ENCODE data around the gene LTB4R2. TPM values are rescaled to one million over a fixed set of nuclear protein-coding genes. Genes with fewer than 3 reads are reported as not detected.

The LTB4R2 gene
- total RNA-seq, 1 donor from 2014 or later, result 0.65 TPM

DNA sequence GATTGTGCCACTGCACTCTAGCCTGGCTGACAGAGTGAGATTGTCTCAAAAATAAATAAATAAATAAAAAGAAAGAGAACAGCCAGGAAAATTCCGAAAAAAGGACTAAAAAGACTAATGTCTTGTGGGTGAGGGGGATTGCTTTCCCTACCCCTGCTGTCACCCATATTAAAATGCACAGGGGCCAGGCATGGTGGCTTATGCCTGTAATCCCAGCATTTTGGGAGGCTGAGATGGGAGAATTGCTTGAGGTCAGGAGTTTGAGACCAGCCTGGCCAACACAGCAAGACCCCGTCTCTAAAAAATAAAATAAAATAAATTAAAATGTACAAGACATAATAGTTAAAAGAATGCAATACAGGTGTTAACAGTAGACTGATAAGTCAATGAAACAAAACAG is 16.4 kb upstream of the LTB4R2 start:
- intact Hi-C loops (cut with DNase I), result loop anchor here (5.0 kb wide), 1 partner anchor 36 kb away; no protein-coding TSS in a partner anchor
- DNase-seq, result no peak
- ATAC-seq (ENCODE audit: poor library complexity), result no peak

DNA sequence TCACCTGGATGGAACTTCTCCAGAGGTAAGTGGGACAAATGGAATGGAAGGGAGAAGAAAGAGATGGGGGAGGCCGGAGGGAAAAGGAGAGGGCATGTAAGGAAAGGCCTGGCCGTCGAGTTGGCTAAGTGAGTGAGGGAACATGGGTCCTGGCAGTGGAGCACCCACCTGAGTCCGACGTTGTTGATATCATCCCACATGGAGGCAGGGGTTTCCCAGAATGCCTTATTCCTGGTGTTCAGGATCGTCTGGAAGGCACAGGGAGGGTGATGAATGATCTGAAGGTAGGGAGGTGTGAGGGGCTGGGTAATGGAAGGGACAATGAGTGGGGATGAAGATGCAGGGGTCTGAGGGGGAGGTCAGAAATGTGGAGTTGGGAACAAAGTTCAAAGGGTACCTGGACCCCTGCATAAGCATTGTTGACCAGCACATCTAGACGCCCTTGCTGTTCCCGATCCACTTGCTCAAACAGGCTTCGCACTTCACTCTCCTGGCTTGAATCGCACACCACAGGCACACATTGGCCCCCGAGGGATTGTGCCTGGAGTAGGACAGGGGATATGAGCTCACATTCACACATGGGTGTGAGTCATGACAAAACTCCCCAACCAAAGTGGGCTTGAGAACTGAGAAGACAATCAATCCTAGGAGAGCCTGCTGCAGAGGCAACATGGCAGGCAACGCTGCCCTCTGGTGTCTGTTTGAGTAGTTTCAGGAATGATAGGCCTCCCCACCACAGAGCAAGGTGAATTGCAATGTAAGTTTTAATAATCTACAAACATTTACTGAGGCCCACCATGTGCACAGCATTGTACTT is 13.4 kb upstream of the LTB4R2 start:
- DNase-seq (peak; percentile 70), ATAC-seq (ENCODE audit: poor library complexity) (peak; percentile 62)
- intact Hi-C loops (cut with DNase I), result loop anchor here (2.0 kb wide), 1 partner anchor 54 kb away; the partner anchor contains the start of gene TINF2

DNA sequence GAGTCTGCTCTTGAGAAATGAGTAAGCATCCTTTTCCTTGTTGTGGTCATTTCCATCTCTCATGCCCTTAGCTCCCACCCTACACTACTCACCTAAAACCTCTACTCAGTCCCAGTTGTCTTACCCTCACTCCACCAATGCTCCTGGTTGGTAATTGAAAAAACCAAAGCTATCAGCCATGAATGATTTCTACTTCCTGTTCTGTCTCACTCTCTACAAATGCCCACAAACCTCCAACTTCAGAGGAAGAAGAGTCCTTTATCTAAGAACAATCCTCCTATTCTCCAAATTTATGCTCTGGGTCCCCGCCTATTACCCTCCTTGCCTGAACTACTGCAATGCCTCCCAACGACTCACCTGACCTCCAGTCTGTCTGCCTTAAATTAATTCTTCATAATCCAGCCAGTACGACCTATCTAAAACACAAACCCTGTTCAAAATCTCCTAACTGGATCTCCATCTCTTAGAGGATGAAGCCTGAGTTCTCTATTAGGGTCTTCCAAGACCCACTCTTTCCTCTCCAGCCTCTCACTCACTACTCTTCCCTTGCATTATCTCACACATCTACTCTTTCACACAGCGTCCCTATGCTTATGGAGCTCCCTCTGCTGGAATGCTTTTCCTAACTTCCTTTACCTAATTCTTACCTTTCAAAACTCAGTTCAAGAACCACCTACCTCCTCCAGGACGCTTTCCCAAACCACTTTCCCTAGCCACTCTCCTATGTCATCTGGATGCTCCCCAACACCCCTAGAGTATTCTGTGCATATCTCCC is 12.6 kb upstream of the LTB4R2 start:
- ATAC-seq (ENCODE audit: poor library complexity), result no peak
- no peak for DNase-seq
- intact Hi-C loops (cut with DNase I), result loop anchor here (2.0 kb wide), 1 partner anchor 55 kb away; the partner anchor contains the start of gene TINF2

DNA sequence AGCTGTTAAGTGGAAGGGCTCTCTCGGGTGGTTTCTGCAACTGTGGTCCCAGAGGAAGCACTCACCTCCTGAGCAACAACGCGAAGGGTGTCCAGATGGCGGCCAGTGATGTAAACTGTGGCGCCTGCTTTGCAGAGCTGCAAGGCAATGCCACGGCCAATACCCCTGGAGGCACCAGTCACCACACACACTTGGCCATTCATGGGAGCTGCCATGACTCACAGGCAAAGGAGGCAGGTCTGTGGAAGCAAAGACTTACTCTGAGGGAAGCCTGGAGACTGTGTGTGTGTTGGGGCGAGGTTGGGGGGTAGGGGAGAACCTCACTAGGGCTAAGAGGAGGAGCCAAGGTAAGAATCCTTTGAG is 11.1 kb upstream of the LTB4R2 start:
- DNase-seq (no peak), ATAC-seq (ENCODE audit: poor library complexity) (peak; percentile 4)
- intact Hi-C loops (cut with DNase I), result no loop called here

DNA sequence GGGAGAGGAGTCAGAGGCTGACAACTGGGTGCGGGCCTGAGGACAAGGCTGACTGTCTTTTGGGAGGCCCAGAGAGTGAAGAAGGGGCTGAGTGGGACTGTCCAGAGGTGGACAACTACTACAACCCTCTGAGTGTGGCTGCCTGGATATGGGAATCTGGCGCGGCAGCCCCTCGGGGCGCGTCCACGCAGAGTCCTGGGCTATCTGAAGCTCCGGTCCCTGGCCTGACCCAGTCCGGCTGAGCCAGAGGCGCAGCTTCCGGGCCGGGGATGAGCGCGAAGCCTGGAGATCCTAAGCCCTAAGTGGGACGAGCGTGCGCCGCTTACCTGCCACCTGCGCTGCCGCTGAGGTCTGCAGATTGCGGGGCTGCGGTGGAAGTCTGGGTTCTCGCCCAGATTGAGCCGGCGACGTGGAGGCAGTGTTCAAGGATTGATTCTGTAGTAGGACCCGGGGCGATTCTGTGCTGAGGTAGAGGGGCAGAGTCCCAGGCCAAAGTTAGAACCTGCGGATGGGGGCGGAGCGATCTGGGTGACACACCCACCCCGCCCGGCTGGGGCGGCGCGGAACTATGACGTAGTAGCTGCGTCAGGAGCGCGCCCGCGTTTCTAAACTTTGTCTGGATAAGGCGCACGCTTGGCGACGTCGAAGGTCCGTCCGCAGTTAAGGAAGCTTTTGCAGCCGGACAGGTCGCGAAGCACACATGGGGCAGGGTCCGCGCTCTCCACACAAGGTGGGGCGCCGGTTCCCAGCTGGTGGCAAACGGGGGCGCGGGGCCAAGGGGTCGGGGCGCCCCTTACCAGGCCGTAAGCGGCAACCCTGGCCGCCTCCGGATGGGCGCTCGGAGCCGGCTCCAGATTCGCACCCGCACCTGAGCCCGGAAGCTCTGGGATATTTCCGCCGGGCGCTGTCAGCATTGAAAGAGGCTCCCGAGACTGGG is 10.4 kb upstream of the LTB4R2 start, which contains the start of the genes DHRS1 and NOP9:
Gene DHRS1, minus strand, starts transcription at position 526 of the 937 bp plus-strand sequence. CDS start 674 bp downstream, outside the sequence.
Gene NOP9, plus strand, starts transcription at position 596 of the 937 bp plus-strand sequence. Its CDS starts 105 bp downstream, at position 701.
- ATAC-seq (ENCODE audit: poor library complexity) (peak; percentile 95), DNase-seq (peak; percentile 96)
- intact Hi-C loops (cut with DNase I), result no loop called here

DNA sequence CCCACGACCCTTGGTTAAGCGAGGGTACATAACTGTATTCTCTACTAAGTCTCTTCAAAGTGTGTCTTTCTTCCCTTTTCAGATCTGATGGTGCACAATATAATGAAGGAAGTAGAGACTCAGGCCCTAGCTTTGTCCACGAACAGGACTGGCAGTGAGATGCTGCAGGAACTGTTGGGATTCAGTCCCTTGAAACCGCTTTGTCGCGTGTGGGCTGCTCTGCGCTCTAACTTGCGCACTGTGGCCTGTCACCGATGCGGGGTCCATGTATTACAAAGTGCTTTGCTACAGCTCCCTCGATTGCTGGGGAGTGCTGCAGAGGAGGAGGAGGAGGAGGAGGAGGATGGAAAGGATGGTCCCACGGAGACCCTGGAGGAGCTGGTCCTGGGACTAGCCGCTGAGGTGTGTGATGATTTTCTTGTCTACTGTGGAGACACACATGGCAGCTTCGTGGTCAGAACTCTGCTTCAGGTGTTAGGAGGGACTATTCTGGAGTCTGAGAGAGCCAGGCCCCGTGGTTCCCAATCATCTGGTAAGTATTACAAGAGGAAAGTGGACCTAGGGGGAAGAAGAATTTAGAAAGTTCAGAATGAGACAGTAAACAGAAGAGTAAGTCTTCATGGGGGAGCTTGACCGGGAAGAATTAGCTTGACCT is 9.5 kb upstream of the LTB4R2 start:
- ATAC-seq (ENCODE audit: poor library complexity), result no peak
- intact Hi-C loops (cut with DNase I), result no loop called here
- no peak for DNase-seq

DNA sequence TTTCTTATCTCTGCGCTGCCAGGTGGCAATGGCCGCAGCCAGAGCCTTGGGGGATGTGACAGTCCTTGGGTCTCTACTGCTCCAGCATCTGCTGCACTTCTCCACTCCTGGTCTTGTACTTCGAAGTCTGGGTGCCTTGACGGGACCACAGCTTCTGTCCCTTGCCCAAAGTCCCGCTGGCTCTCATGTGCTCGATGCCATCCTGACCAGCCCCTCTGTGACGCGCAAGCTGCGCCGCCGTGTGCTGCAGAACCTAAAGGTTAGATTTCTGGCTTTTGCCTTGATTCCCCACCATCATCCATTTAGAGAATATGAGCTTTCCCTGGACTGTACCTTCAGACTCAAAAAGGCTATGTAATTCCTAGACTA is 5.9 kb upstream of the LTB4R2 start:
- intact Hi-C loops (cut with DNase I), result no loop called here
- no peak for DNase-seq
- no peak for ATAC-seq (ENCODE audit: poor library complexity)

DNA sequence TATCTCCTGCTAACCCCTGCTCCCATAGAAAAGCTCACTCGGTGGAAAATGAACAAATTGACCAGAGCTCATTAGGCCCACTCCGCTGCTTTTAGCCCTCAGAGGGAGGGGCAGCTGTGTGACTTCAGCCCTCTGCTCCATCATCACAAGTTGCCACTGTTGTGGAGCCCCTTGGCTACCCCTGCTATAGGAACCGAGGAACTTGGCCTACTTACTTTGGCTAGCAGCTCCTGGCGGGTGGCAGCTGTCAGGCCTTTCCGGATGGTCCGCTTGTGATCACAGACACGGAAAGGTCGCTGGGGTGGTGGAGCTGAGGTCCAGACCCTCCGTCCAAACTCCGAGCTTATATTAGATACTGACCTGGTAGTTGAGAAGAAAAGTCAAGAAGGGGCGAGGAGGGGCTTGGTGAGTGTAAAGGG is 2.8 kb upstream of the LTB4R2 start:
- no peak for DNase-seq
- intact Hi-C loops (cut with DNase I), result no loop called here
- no peak for ATAC-seq (ENCODE audit: poor library complexity)

DNA sequence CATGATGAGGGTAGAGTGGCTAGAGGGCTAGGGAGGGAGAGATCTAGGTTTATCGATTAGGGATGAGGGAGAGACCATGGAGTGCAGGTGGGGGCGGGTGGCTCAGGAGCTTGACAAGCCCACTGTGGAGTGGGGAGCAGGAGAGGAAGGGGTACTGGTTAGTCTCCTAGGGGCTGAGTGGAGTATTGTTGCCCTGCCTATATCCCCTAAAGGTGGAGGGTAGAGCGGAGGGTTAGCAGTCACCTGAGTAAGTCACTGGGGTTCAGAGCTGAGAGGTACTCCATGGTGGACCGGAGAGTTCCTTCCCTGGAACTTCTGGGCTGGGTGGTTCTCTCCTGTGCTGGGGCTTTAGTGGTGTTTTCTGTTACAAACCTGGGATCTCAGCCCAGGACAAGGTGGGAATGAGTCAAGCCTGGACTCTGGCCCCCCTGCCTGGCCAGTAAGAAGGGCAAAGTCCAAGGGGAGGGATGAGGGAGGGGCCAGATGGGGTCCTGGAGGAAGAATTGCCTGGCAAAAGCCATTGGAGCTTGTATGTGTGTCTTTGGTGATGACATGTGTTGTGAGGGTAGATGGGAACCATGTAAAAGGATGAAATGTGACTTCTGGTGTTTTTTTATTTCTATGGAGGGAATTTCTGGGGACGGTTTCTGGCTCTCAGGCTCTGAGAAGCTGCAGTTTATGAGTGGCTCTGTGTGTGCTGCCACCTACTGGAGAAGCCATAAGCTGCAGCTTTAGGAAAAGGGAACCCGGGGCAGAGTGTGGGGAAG is 2.2 kb upstream of the LTB4R2 start, which contains the start of gene CIDEB:
Gene CIDEB, minus strand, starts transcription at position 403 of the 767 bp plus-strand sequence. Its CDS starts 119 bp downstream, at position 284.
- ATAC-seq (ENCODE audit: poor library complexity) (peak; percentile 16), DNase-seq (peak; percentile 70)
- intact Hi-C loops (cut with DNase I), result no loop called here

DNA sequence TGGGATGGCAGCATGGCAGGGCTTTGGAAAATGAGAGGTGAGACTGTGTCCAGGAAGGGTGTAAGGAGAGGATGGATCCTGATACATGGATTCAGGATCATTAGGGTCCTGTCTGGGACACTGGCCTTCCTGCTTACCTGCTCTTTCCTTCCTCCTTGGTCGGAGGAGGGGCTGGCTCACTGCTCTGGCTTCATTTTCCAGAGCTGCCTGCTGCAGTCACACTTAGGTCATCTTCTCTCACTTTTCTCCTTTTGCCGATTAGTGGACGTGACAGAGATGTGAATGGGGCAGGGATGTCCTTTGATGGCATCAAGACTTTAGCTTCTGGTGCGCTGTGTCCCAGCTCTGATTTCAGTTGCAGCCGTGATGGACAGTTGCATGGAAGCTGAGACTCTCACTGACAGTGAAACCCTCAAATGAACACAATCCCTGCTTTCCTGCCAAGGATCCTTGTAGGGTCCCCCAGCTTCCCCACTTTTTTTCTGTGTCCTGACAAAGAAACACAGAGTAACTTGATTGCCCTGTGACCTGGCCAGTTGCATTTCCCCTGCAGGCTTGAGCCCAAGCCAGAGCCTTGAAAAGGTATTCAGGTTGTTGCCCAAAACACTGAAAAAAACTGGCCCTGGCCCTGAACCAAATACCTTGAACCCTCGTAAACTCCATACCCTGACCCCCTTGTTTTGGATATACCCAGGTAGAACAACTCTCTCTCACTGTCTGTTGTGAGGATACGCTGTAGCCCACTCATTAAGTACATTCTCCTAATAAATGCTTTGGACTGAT is 1.4 kb upstream of the LTB4R2 start:
- intact Hi-C loops (cut with DNase I), result no loop called here
- no peak for DNase-seq
- no peak for ATAC-seq (ENCODE audit: poor library complexity)

DNA sequence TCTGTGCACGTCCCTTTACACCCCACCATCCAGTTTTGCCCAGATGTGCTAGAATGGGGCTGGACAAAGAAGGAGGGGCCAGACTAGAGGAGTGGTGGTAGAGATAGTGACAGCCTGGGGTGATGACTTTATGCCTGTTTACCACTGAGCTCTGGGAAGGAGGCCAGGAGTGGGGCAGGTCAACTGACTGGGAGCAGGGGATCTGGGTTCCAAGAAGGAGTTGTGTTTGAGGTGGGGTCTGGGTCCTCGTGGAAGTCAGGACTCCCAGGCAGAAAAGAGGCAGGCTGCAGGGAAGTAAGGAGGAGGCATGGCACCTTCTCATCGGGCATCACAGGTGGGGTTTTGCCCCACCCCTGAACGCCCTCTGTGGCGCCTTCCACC is 315 bp downstream of the LTB4R2 start:
- intact Hi-C loops (cut with DNase I), result no loop called here
- ATAC-seq (ENCODE audit: poor library complexity), result no peak
- no peak for DNase-seq

DNA sequence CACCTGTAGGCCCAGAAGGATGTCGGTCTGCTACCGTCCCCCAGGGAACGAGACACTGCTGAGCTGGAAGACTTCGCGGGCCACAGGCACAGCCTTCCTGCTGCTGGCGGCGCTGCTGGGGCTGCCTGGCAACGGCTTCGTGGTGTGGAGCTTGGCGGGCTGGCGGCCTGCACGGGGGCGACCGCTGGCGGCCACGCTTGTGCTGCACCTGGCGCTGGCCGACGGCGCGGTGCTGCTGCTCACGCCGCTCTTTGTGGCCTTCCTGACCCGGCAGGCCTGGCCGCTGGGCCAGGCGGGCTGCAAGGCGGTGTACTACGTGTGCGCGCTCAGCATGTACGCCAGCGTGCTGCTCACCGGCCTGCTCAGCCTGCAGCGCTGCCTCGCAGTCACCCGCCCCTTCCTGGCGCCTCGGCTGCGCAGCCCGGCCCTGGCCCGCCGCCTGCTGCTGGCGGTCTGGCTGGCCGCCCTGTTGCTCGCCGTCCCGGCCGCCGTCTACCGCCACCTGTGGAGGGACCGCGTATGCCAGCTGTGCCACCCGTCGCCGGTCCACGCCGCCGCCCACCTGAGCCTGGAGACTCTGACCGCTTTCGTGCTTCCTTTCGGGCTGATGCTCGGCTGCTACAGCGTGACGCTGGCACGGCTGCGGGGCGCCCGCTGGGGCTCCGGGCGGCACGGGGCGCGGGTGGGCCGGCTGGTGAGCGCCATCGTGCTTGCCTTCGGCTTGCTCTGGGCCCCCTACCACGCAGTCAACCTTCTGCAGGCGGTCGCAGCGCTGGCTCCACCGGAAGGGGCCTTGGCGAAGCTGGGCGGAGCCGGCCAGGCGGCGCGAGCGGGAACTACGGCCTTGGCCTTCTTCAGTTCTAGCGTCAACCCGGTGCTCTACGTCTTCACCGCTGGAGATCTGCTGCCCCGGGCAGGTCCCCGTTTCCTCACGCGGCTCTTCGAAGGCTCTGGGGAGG is 985 bp downstream of the LTB4R2 start, which contains the start of gene LTB4R:
Gene LTB4R, plus strand, starts transcription at position 857 of the 959 bp plus-strand sequence. CDS start 4,150 bp downstream, outside the sequence.
- peak; percentile 89 for ATAC-seq (ENCODE audit: poor library complexity)
- intact Hi-C loops (cut with DNase I), result no loop called here
- peak; percentile 86 for DNase-seq

DNA sequence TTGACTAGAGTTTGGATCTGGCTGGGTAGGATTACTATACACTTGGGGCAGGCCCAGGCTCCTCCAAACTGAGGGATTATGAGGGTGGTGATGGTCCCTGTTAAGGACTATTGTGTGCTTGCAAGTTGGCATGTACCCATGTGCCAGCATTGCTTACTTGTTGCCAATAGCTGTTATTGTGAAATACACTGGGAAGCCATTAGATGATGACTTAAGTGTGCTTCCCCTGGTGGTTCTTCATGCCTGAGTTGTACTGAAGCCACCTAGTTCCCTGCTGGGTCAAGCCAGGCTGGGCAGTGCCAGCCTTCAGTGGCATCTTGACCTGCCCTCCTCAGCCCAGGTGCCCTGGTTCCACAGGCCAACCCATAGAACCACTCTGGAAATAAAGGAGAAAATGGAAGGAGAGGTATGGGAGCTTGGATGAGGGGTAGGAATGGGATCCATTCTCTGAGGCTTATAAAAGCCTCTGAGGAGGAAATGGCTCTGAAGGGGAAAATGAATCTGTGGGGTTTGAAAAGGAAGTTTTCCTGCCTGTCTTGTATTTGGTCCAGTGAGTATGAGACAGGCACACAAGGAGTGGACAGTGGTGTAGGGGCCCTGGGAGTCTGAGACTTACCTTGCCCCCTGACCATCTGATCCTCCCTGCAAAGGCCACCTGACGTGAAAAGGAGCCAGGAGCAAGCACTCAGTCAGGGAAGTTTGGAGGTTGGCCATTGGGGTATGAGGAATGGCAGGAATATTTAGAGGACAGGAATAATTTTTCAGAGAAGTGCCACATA is 2.1 kb downstream of the LTB4R2 start:
- intact Hi-C loops (cut with DNase I), result no loop called here
- ATAC-seq (ENCODE audit: poor library complexity), result peak; percentile 5
- DNase-seq, result no peak

DNA sequence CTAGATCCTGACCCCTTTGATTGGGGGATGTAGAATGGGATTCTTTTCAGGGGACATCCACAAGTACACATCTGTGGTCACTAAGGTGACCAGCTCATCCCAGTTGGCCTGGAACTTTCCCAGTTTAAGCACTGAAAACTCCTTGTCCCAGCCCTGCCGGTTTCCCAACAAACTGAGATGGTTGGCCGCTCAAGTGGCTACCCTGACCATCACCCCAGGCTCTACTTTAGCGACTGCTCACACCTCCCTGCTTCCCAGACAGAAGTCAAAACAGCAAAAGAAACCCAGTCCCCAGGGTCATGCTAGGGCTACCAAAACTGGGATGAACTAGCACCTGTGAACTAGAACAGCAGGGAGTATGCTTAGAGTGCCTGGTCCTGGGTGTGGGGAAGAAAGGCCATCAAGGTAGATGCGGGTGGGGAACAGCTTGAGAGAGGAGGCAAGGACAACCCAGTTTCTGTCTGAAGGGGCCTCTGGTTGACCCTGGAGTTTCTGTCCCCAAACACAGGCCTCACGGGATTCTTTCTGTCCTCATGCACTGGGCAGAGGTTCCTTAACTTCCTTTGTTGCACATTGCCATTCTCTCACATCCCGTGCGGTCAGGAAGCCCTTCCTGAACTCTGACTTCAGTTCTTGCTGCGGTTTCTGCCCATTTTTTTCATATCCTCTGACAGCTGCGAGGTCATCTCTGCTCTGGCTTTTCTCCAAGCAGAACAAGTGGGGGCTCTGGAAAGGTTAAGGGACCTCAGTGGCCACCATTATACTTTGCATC is 3.0 kb downstream of the LTB4R2 start:
- intact Hi-C loops (cut with DNase I), result no loop called here
- DNase-seq (no peak), ATAC-seq (ENCODE audit: poor library complexity) (no peak)
